Effector memory CD8-positive, alpha-beta T cell (primary cell): ENCODE results near the gene KLHL14.
A peak's percentile ranks its signal among the peaks of the same experiment; 100 is the strongest.

Experiments
- ATAC-seq: fragments of 150-1000 bp; cut with Tn5 transposase; replicated peaks from 2 replicates; pipeline ENCODE4 v1.10.0; 2021; ENCODE audit warnings: mild to moderate bottlenecking, moderate library complexity
- DNase-seq, 3 experiments: peaks; one replicate each; pipeline ENCODE4 v3.0.0; 2021
- H3K27ac Mint-ChIP-seq, 2 donors: one replicate each; pipeline ENCODE4 v1.8.0; 2022; ENCODE audit warnings: mild to moderate bottlenecking in 2 of 2, mixed read lengths in 2 of 2, moderate library complexity in 2 of 2
- H3K27me3 Mint-ChIP-seq, 2 donors: one replicate each; pipeline ENCODE4 v1.8.0; 2022; ENCODE audit warnings: mixed read lengths in 2 of 2
- H3K36me3 Mint-ChIP-seq: one replicate; pipeline ENCODE4 v1.8.0; 2022; ENCODE audit warnings: mild to moderate bottlenecking, moderate library complexity, mixed read lengths; ENCODE audit not compliant: insufficient read depth
- H3K4me1 Mint-ChIP-seq, 2 donors: one replicate each; pipeline ENCODE4 v1.8.0; 2022; ENCODE audit warnings: low read depth in 2 of 2, mixed read lengths in 2 of 2
- H3K4me3 Mint-ChIP-seq, 2 donors: one replicate each; pipeline ENCODE4 v1.8.0; 2022; ENCODE audit warnings: mild to moderate bottlenecking in 2 of 2, mixed read lengths in 2 of 2, moderate library complexity in 2 of 2
- H3K9me3 Mint-ChIP-seq, 2 donors: one replicate each; pipeline ENCODE4 v1.8.0; 2022; ENCODE audit warnings: mixed read lengths in 2 of 2

Gene KLHL14

DNA sequence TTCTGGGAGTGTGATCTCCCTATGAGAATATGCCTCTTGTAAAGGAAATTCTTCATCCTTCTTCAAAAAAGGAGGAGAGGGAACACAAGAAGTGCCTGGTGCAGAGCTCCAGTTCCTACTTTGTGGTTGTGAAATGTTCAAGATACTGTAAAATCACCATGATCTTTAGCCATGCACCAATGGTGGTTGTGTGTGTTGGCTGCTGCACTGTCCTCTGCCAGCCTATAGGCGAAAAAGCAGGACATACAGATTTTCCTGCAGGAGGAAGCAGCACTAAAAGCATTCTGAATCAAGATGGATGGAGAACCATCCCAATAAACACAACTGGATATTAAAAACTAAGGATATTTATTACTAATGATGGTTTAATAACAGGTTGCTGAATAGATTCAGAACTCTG is 6.2 kb upstream of the KLHL14 start:
- Mint-ChIP-seq H3K27me3 (peaks cover 5 to 9% of the 10 kb centered on the region in 2 donors), H3K4me1 (no peaks in the 10 kb centered on the region), H3K9me3 (no peaks in the 10 kb centered on the region), H3K36me3 (no peaks in the 10 kb centered on the region), H3K27ac (no peak overlapping the region), H3K4me3 (no peak overlapping the region)
- DNase-seq (no peak), ATAC-seq (no peak)

DNA sequence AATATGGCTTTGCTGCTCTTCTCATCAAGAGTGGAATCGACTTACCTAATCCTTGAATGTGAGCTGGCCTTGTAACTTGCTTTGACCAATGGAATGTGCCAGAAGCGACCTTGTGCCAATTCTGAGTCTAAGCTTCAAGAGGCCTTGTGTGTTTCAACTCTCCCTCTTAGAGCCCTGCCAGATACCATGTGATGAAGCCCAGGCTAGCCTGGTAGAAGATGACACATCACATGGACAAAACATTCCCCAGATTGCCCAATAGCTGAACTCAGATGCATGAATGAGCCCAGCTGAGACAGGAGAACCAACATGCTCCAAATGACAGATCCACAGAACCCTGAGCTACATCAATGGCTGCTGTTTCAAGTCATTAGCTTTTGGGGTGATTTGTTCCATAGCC is 4.2 kb upstream of the KLHL14 start:
- no peak for ATAC-seq
- no peaks in the 10 kb centered on the region for H3K36me3 Mint-ChIP-seq
- no peaks in the 10 kb centered on the region for H3K9me3 Mint-ChIP-seq
- H3K4me1 Mint-ChIP-seq, result no peaks in the 10 kb centered on the region
- H3K4me3 Mint-ChIP-seq, result no peak overlapping the region
- DNase-seq, result no peak
- H3K27ac Mint-ChIP-seq, result no peak overlapping the region
- peaks cover 22 to 24% of the 10 kb centered on the region in 2 donors for H3K27me3 Mint-ChIP-seq

DNA sequence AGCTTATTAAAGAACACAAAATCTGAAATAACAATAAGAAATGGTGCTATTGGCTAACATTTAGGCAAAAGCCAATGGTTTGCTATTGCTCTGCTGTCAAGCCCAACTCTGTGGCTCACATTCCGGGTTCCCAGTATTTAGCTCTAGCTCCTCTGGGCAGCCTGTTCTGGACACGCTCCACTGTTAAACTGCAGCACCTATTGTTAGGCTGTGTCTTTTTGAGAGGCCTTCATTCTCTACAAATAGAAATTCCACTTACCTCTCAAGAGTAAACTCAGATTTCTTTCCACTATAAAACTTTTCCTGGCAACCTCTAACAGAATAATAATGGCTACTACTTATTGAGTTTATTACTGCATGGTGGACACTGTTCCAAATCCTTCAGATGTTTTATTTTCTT is 3.7 kb upstream of the KLHL14 start:
- Mint-ChIP-seq H3K27ac (no peak overlapping the region), H3K36me3 (no peaks in the 10 kb centered on the region), H3K4me1 (no peaks in the 10 kb centered on the region), H3K9me3 (no peaks in the 10 kb centered on the region), H3K4me3 (no peak overlapping the region), H3K27me3 (peaks cover 24 to 25% of the 10 kb centered on the region in 2 donors)
- DNase-seq (no peak), ATAC-seq (no peak)

DNA sequence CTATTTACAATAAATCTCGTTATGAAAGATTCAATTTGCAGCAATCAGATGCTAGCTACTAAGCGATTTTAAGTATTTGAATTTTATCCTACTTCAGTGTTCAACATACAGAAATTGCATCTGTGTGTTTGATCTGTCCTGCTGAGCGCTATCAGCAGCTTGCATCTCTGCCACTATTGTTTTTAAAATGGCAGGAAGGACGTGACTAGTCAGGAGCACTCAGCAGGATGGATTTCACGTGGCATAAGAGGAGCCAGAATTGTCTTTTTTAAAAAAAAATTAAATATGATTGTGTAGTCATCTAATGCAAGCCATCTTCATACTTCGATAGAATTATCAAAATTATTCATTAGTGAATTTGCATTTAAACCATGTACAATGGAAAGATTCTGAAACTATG is 2.8 kb upstream of the KLHL14 start:
- no peak for ATAC-seq
- DNase-seq, result no peak
- Mint-ChIP-seq H3K9me3 (no peaks in the 10 kb centered on the region), H3K4me1 (no peaks in the 10 kb centered on the region), H3K36me3 (no peaks in the 10 kb centered on the region), H3K27ac (no peak overlapping the region), H3K27me3 (peaks cover 24 to 31% of the 10 kb centered on the region in 2 donors), H3K4me3 (no peak overlapping the region)

DNA sequence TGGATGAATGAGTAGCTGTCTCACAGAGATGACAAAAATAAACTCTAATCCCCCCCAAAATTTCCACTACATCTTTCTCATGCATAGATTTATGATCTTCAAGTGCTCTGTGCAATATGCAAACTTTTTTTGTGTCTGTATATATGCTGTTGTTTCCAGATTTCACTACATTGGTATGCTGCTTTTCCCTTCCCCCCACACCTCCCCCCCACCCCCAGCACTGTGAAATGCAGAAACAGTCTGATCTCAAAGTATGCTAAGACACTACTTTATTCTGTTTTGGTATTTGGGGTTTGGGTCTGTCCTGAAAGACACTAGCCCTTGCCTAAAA is 524 bp upstream of the KLHL14 start:
- Mint-ChIP-seq H3K9me3 (no peaks in the 10 kb centered on the region), H3K27me3 (peaks cover 41 to 51% of the 10 kb centered on the region in 2 donors), H3K4me1 (no peaks in the 10 kb centered on the region), H3K4me3 (no peak overlapping the region), H3K27ac (no peak overlapping the region), H3K36me3 (no peaks in the 10 kb centered on the region)
- DNase-seq (no peak), ATAC-seq (no peak)

DNA sequence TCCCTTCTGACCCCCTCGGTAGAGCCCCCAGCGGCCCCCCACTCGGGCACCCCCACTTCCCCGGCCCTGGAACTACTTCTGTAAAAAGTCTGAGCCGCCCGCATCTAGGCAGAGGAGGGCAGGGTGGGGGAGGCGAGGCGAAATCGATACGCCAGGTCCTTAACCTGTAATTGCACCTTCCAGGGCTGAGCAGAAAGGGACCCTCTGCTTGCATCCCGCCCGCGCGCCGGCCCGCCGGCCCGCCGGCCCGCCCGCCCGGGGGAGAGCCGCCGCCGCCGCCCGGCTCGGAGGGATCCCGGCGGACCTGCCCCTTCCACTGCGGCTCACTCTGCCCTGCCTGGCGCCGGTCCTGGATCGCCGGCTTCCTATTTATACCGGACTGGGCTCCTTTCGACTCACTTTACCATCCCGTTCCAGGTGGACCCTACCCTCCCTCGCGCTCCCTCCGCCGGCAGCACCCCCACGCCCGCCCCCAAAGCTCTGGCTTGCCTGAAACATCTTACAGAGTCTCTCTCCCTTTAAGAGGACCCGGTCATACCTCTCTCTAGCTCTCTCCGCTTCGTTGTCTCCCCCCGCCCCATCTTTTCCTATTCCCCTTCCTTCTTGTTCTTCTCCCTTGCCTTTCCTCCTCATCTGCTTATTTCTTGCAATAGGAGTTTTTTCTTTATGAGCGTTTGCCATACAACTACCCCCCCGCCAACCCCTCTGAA is 797 bp downstream of the KLHL14 start:
- H3K4me1 Mint-ChIP-seq, result no peaks in the 10 kb centered on the region
- DNase-seq (no peak), ATAC-seq (no peak)
- H3K27me3 Mint-ChIP-seq, result peaks cover 42 to 52% of the 10 kb centered on the region in 2 donors
- H3K9me3 Mint-ChIP-seq, result no peaks in the 10 kb centered on the region
- H3K36me3 Mint-ChIP-seq, result no peaks in the 10 kb centered on the region
- H3K4me3 Mint-ChIP-seq, result peak overlapping the region in 1 of 2 donors; percentile 59
- no peak overlapping the region for H3K27ac Mint-ChIP-seq

DNA sequence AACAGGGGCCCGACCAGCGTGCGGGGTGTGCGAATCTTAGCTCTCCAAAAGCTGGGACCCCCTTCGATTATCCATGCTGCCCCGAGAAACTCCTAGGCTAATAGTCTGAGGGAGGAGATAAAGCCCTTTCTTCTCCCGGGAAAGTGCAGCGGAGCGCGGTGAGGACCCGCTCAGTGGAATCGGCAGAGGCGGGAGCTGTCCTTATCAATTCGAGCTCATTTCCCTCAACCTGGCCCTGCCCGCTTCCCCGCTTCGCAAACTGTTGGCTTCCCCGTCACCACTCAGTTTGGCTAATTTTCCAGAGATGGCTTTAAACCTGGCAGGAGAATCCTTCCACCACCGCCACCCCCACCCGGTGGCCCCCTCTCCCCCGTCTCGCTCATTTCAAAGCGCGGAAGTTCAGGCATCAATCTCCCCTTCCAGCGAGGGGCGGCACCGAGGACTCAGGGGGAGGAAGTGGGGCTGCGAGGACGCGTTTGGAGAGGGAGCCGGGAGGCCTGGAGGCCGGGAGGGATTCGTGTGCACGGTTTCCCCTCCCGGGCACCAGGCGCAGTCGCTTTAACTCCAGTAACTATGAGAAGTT is 1.6 kb downstream of the KLHL14 start:
- Mint-ChIP-seq H3K4me3 (peak overlapping the region; percentile 40 to 59), H3K27me3 (peaks cover 42 to 52% of the 10 kb centered on the region in 2 donors), H3K27ac (no peak overlapping the region), H3K4me1 (no peaks in the 10 kb centered on the region), H3K36me3 (no peaks in the 10 kb centered on the region), H3K9me3 (no peaks in the 10 kb centered on the region)
- ATAC-seq (no peak), DNase-seq (no peak)

DNA sequence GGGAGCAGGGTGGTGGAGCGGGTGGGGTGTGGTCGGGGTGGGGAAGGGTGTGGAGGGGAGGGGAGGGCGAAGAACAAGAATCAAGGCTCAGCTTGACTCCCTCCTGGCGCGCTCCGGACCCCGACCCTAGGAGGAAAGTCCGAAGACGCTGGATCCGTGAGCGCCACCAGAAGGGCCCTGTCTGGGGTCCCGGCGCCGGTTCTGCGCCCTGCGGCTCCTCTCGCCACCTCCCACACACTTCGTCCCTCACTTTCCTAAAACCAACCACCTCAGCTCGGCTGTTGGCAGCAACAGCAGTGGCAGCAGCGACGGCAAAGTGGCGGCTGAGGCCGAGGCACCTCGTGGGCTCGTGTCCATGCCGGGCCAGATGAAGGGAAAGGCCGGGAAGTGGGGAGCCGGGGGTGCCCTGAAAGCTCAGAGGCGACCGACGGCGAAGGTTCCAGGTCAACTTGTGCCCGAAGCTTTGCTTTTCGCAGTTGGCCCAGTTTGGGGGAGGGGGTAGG is 2.1 kb downstream of the KLHL14 start:
- Mint-ChIP-seq H3K9me3 (no peaks in the 10 kb centered on the region), H3K27ac (no peak overlapping the region), H3K4me1 (no peaks in the 10 kb centered on the region), H3K27me3 (peaks cover 42 to 52% of the 10 kb centered on the region in 2 donors), H3K36me3 (no peaks in the 10 kb centered on the region), H3K4me3 (peak overlapping the region; percentile 40 to 59)
- ATAC-seq (no peak), DNase-seq (no peak)

DNA sequence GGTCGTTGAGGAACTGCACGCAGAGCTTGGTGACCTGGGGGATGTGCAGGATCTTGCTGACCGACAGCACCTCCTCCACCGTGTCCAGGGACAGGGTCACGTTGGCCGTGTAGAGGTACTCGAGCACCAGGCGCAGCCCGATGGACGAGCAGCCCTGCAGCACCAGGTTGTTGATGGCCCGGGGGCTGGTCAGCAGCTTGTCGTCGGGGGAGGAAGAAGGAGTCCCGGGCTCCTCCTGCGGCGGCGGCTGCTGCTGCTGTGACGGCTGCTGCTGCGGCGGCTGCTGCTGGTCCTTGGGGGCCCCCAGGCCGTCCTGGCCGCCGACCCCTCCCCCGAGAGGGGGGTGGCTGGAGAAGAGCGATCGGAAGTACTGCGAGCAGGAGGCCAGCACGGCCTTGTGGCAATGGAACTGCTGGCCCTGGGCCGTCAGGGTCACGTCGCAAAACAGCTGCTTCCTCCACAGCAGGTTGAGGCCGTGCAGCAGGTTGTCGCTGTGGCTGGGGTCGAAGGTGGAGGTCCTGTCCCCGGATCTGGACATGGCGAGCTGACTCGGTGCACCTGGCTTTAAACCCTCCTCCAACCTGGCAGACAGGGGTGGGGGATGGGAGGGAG is 2.7 kb downstream of the KLHL14 start:
- peaks cover 42 to 52% of the 10 kb centered on the region in 2 donors for H3K27me3 Mint-ChIP-seq
- no peaks in the 10 kb centered on the region for H3K4me1 Mint-ChIP-seq
- no peak overlapping the region for H3K27ac Mint-ChIP-seq
- H3K9me3 Mint-ChIP-seq, result no peaks in the 10 kb centered on the region
- H3K36me3 Mint-ChIP-seq, result no peaks in the 10 kb centered on the region
- peak overlapping the region; percentile 20 to 21 for H3K4me3 Mint-ChIP-seq
- DNase-seq (no peak), ATAC-seq (no peak)

DNA sequence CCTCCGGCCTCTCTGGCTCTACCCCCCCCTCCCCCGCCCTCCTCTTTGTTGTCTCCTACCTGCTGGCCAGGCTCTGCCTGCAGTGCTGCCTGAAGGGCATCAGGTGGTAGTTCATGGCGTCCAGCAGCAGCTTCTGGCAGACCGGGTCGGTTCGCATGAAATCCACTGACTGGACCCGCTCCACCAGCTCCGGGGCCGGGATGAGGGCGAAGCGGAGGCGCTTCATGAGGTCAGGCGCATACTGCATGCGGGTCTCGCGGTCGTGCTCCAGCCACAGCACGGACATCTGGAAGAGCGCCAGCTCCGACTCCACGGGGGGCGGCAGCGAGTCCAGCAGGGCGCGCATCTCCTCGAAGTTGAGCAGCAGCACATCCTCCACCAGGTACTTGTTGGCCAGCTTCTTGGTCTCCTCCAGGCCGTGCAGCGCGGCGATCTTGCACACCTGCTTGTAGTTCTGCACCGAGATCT is 3.2 kb downstream of the KLHL14 start:
- no peak for ATAC-seq
- H3K4me3 Mint-ChIP-seq, result peak overlapping the region; percentile 20 to 21
- H3K4me1 Mint-ChIP-seq, result no peaks in the 10 kb centered on the region
- no peaks in the 10 kb centered on the region for H3K9me3 Mint-ChIP-seq
- no peak overlapping the region for H3K27ac Mint-ChIP-seq
- no peak for DNase-seq
- no peaks in the 10 kb centered on the region for H3K36me3 Mint-ChIP-seq
- peaks cover 39 to 52% of the 10 kb centered on the region in 2 donors for H3K27me3 Mint-ChIP-seq

DNA sequence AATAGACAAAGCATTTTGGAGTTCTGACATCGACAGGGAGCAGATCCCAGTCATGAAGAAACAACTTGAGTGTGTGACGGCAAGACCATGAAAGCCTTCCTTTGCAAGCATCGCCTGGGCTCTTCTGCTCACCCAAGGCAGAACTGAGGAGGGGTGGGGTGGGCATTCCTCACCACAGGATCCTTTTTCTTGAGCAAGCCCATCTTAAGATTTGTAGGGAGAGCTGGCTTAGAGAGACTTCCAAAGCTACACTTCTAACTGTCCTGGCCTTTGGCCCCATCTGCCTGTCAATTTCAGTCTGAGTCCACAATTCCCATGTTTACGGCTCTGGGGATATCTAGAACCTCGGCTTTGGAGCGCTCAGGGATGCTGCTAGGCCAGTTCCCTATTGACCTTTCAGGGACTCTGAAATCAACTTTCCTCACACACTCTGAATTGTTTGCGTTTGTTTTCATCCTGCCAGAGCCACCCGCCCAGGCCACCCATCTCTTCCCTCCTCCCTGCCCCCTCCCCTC is 3.7 kb downstream of the KLHL14 start:
- H3K27me3 Mint-ChIP-seq, result peaks cover 34 to 48% of the 10 kb centered on the region in 2 donors
- no peak for ATAC-seq
- H3K4me1 Mint-ChIP-seq, result no peaks in the 10 kb centered on the region
- H3K27ac Mint-ChIP-seq, result no peak overlapping the region
- H3K9me3 Mint-ChIP-seq, result no peaks in the 10 kb centered on the region
- no peaks in the 10 kb centered on the region for H3K36me3 Mint-ChIP-seq
- no peak overlapping the region for H3K4me3 Mint-ChIP-seq
- DNase-seq, result no peak

DNA sequence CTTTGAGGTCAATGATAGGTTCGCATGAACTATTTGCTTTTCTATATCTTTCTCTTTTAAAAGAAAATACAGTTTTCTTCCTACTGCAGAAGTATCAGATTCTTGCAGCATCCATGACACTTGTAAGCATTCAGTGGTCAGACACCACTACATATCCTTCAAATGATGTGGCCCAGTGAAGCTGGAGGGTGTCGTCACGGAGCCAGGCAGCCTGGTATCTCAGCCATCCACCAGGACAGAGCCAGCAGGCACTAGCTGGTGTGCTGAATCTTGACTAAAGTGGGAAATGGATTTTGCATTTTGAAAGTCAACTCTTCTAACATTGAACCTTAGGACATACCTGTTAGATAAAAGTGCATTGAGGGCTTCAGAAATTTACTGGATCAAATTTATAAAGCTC is 5.4 kb downstream of the KLHL14 start:
- no peaks in the 10 kb centered on the region for H3K36me3 Mint-ChIP-seq
- H3K4me3 Mint-ChIP-seq, result no peak overlapping the region
- H3K9me3 Mint-ChIP-seq, result no peaks in the 10 kb centered on the region
- H3K27me3 Mint-ChIP-seq, result peaks cover 22 to 34% of the 10 kb centered on the region in 2 donors
- ATAC-seq (no peak), DNase-seq (no peak)
- H3K27ac Mint-ChIP-seq, result no peak overlapping the region
- H3K4me1 Mint-ChIP-seq, result no peaks in the 10 kb centered on the region

DNA sequence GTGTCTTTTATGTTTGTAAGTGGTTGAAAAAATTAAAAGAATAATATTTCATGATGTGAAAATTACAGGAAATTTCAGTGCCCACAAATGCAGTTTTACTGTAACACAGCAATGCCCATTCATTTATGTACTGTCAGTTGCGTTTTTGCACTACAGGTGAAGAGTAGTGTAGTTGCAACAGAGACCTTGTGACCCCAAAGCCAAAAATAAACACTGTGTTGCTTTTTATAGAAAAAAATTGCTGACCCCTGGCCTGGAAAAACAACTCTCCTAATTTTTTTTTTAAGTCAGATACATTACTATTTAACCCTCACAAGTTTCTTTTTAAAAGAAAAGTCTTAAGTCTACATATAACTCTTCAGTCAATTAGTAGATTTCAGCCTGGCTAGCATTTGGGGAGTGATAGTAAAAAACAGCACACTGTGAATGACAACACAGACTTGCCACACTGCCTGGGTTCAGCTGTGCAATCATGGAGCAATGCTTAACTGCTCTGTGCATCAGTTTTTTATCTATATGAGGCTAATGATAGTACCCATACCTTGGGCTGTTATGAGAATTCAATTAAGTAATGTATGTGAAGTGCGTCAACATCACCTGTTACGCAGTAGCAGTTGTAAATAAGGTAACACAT is 8.1 kb downstream of the KLHL14 start:
- Mint-ChIP-seq H3K9me3 (no peaks in the 10 kb centered on the region), H3K4me1 (no peaks in the 10 kb centered on the region), H3K4me3 (no peak overlapping the region), H3K27ac (no peak overlapping the region), H3K27me3 (peaks cover 15% of the 10 kb centered on the region in 2 donors), H3K36me3 (peaks cover 3% of the 10 kb centered on the region)
- no peak for ATAC-seq
- no peak for DNase-seq
